ENCODE data around the gene POLR2A.

POLR2A gene

DNA sequence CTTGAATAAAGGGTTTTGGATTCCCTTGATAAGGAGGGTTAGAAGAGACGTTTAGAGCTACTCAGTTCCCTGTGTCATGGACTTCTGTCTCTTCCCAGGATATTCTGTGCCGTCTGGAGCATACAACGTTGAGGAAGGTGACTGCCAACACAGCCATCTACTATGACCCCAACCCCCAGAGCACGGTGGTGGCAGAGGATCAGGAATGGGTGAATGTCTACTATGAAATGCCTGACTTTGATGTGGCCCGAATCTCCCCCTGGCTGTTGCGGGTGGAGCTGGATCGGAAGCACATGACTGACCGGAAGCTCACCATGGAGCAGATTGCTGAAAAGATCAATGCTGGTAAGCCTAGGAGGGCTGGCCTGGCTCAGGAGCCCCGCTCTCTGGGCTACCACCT, 24.7 kb downstream of the POLR2A start:
- no peak for DNase-seq

DNA sequence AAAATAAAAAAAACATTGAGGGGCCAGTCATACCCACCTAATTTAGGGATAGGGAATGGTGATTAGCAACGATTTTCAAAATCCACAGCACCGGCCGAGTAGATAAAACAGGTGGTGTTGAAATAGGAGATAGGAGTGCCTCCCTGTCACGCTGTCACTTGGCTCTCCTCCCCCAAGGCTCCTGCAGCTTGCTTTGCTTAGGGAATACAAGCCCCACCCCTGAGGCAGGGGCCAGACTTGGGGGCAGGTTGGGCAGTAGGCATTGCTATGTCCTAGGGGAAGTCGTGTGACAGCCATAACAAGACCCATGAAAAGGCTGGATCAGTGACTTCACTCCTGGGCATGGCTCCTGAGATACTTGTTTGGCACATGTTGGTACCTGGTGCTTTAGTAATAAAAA, 25.8 kb downstream of the POLR2A start:
- no peak for DNase-seq

- no peak for DNase-seq
Observed at GRCh38 chr17:7511108-7511507, 26.9 kb downstream of the POLR2A start.

GRCh38 chr17:7512105-7512504, 27.9 kb downstream of the POLR2A start:
- DNase-seq = no peak

- no peak for DNase-seq
Observed at GRCh38 chr17:7512824-7513540, 28.8 kb downstream of the POLR2A start.

DNA sequence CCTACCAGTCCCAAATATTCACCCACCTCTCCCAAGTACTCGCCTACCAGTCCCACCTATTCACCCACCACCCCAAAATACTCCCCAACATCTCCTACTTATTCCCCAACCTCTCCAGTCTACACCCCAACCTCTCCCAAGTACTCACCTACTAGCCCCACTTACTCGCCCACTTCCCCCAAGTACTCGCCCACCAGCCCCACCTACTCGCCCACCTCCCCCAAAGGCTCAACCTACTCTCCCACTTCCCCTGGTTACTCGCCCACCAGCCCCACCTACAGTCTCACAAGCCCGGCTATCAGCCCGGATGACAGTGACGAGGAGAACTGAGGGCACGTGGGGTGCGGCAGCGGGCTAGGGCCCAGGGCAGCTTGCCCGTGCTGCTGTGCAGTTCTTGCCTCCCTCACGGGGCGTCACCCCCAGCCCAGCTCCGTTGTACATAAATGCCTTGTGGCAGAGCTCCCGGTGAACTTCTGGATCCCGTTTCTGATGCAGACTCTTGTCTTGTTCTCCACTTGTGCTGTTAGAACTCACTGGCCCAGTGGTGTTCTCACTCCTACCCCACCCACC, 29.8 kb downstream of the POLR2A start:
- no peak for DNase-seq

- no peak for DNase-seq
Observed at GRCh38 chr17:7515911-7516610, 31.9 kb downstream of the POLR2A start.

GRCh38 chr17:7523033-7523432, 38.9 kb downstream of the POLR2A start:
- DNase-seq = peak in 1 of 2 donors; percentile 14

DNA sequence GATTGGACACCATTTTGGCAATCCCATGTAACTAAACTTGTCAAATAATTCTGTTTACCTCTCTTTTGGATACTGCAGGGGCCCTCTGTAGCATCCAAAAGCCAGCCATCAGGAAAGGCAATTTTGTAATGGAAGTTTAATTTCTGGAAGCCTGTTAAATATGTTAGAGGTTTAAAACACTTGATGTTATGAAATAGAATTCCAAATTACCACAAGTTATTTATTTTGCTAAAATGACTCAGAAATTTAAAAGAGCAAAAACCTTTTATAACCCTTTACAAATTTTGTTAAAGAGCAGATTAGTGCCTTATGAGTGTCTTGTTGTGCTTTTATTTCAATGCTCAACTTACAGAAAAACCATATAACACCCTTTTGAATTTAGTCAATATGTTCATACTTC, 44.7 kb downstream of the POLR2A start:
- DNase-seq = no peak

- no peak for DNase-seq
Observed at GRCh38 chr17:7530023-7530900, 46.1 kb downstream of the POLR2A start.

DNA sequence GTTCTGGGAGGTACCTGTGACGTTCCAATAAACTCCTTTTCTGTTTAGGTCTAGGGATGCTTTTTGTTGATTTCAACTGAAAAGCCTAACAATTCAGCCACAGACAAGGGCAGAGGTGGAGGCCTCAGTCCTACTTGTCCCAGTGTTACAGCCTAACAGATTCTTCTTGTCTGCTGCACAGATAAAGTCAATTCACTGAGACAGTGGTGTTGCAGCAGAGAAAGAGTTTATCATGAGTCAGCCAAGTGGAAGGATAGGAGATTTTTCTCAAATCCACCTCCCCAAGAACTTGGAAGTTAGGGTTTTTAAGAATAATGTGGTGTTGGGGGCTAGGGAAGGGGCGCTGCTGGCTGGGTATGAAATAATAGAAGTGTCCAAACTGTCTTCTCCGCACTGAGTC, 53.9 kb downstream of the POLR2A start:
- DNase-seq = no peak

GRCh38 chr17:7538891-7539545, 54.9 kb downstream of the POLR2A start:
- DNase-seq = no peak

- no peak for DNase-seq
Observed at GRCh38 chr17:7541074-7541621, 57.0 kb downstream of the POLR2A start.

DNA sequence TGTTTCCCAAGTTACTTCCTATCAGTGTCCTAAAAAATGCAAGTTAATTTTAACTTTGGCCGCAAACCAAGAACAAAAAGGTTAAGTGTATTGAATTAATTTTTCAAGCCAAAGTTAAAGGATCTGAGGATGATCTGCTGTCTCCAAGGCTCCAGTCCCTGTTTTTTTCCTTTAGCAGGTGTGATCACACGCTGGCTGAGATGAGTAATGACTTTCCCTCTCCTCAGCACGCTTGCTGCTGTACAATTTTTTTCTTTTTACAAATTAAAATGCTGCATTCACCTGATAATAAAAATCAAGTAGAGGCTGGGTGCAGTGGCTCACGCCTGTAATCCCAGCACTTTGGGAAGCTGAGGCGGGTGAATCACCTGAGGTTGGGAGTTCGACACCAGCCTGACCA, 60.7 kb downstream of the POLR2A start:
- DNase-seq = no peak

DNA sequence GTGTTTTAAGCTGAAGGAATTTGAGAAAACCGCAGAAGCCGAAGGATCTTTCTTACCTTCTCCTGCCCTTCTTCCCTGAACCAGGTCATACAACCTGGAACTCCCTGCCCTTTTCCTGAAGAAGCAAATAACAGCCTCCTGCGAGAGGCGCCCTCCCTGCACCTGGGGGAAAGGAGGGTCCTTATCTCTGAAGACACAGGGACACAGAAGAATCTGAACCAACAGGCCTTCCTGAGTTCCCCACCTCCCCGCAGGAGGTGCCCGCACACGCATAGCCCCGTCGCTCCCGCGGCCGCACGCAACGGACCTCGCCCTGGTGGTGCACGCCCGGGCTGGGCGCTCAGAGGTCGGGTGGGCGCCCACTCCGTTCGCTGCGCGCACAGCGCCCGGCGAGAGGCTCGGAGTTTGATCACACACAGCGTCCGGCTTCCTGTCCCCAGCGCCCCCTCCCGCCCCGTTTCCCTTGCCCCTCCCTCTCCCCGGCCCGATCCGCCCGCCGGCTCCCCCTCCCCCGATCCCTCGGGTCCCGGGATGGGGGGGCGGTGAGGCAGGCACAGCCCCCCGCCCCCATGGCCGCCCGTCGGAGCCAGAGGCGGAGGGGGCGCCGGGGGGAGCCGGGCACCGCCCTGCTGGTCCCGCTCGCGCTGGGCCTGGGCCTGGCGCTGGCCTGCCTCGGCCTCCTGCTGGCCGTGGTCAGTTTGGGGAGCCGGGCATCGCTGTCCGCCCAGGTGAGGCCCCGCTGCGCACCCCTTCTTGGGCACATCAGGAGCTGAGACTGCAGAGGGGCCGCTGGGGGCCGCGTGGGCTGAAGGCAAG, 64.6 kb downstream of the POLR2A start, which contains the start of gene TNFSF12:
Gene TNFSF12 (plus strand): TSS at position 474 of the 816 bp plus-strand sequence. CDS start 96 bp downstream, at position 570.
- peak in 1 of 2 donors; percentile 24 for DNase-seq

All from bone marrow (tissue), 2 donors.